Cardiac ventricle fibroblast (primary cell): ENCODE results near the gene SPHK2. TPM values are rescaled to one million over a fixed set of nuclear protein-coding genes. Genes with fewer than 3 reads are reported as not detected.

ENCODE experiments used
- total RNA-seq: library from RNA; depleted of rRNA; stranded (reverse); fragments of >200 nt; gene quantifications from 2 replicates; pipeline ENCODE4 v1.2.3, GENCODE V29; 2015

The SPHK2 gene, protein sequence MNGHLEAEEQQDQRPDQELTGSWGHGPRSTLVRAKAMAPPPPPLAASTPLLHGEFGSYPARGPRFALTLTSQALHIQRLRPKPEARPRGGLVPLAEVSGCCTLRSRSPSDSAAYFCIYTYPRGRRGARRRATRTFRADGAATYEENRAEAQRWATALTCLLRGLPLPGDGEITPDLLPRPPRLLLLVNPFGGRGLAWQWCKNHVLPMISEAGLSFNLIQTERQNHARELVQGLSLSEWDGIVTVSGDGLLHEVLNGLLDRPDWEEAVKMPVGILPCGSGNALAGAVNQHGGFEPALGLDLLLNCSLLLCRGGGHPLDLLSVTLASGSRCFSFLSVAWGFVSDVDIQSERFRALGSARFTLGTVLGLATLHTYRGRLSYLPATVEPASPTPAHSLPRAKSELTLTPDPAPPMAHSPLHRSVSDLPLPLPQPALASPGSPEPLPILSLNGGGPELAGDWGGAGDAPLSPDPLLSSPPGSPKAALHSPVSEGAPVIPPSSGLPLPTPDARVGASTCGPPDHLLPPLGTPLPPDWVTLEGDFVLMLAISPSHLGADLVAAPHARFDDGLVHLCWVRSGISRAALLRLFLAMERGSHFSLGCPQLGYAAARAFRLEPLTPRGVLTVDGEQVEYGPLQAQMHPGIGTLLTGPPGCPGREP
- 11.5 and 14.0 TPM in 2 replicates for total RNA-seq

GRCh38 chr19:48618916-48619691 is at the start of gene SPHK2, which contains the start of gene RPL18:
TSS of gene SPHK2 (plus strand) at chr19:48619506. CDS start at chr19:48620515, 1,009 bp downstream.
TSS of gene RPL18 (minus strand) at chr19:48619178. CDS start at chr19:48619143, 35 bp downstream.

DNA sequence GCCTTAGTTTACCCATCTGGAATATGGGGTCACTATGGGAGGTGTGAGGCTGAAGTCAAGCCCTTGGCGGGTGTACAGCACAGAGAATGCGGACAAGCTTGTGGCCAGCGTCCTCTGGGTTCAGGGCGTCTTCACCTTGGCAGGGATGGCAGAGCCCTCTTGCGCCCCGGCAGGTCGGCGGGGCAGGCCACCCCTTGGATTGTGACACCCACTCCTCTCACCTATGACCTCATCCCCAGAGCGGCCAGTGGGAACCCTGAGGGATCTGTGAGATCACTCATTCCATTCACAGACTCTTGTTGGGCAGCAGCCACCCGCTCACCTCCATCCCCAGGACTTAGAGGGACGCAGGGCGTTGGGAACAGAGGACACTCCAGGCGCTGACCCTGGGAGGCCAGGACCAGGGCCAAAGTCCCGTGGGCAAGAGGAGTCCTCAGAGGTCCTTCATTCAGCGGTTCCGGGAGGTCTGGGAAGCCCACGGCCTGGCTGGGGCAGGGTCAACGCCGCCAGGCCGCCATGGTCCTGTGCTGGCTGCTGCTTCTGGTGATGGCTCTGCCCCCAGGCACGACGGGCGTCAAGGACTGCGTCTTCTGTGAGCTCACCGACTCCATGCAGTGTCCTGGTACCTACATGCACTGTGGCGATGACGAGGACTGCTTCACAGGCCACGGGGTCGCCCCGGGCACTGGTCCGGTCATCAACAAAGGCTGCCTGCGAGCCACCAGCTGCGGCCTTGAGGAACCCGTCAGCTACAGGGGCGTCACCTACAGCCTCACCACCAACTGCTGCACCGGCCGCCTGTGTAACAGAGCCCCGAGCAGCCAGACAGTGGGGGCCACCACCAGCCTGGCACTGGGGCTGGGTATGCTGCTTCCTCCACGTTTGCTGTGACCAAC is 12.6 kb upstream of the SPHK2 start, which contains the start of gene SPACA4:
Gene SPACA4 (plus strand): TSS at position 280 of the 896 bp plus-strand sequence. CDS start 237 bp downstream, at position 517.

DNA sequence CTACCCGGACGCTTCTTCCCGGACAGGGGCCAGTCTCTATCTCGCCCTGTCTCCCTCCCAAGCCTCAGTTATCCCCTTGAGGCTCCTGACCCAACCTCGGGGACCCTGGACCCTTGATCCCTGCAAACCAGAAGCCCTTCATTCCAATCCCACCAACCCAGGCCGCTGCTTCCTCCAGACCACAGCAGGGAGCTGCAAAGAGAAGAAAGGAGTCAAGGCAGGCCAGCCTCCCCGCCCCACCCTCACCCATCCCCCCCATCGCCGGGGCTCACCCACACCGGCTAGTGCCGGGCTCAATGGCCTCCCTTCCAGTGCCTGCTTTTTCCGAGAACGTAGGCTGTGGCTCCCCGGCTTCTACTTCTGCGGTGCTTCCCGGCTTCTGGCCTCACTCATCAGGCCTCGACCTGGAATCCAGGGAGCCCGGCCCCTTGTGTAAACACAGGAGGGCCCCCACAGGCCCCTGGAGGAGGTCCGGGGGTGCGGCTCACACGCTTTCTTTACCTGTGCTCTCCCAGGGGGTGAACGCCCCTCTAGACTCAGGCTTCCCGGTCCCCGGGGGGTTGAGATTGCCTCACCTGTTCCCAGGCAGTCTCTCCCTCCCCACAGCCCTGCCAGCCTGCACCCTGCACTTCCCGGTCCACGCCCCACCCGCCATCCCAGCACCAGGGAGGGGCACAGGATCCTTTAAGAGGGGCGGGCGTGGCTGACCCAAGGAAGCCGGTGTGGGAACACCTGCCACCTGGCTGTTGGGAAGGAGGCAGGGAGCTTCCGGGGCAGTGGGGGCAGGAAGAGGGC is 4.7 kb upstream of the SPHK2 start, which contains the start of gene FAM83E:
Gene FAM83E (minus strand): TSS at position 641 of the 795 bp plus-strand sequence. CDS start 1,704 bp downstream, outside the sequence.

DNA sequence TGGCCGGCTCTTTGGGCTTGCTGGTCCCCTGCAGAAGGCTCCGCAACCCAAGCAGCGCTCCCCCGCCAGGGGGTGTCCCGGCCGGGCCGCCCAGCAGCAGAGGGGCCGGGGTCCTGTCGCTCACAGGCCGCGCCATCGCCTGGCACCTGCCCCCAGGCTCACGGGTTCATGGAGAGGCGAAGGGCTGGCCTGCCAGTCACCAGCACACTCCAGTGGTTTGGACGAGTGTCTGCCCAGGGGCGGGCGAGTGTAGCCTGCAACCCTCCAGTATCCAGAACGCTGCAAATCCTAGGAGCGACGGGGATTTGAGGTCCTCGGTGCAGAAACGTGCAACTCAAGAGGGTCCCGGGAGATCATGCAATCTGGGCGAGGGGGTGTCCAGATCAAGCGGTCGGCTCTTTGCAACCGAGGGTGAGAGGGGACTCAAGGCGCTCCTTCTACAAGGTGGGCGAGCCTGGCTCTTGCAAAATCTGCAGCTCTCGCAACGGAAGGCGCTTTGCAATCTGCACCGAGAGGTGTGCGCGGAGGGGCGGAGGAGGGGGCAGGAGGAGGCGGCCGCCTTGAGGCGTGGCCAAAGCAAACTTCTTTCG is 17.6 kb downstream of the SPHK2 start, which contains the start of gene DBP:
Gene DBP (minus strand): TSS at position 521 of the 590 bp plus-strand sequence. CDS start 385 bp downstream, at position 136.

GRCh38 chr19:48646001-48646721 is 26.9 kb downstream of the SPHK2 start, which contains the start of gene CA11:
TSS of gene CA11 (minus strand) at chr19:48646187. CDS start at chr19:48645632, 555 bp downstream.

GRCh38 chr19:48672994-48673393 is 53.7 kb downstream of the SPHK2 start, which contains the start of gene NTN5:
TSS of gene NTN5 (minus strand) at chr19:48673017. CDS start at chr19:48670986, 2,031 bp downstream.

Other genes starting within 250 kb of the SPHK2 start
- gene KDELR1, start 228.0 kb upstream of the SPHK2 start, total RNA-seq, result 192 and 204 TPM in 2 replicates
- 2.1 and 2.4 TPM in 2 replicates for gene GRIN2D, start 225.8 kb upstream of the SPHK2 start, total RNA-seq
- gene GRWD1, start 173.5 kb upstream of the SPHK2 start, total RNA-seq, result 26.4 and 35.5 TPM in 2 replicates
- gene KCNJ14, start 163.9 kb upstream of the SPHK2 start, total RNA-seq, result 1.1 and 1.3 TPM in 2 replicates
- 20.3 and 57.3 TPM in 2 replicates for gene CYTH2, start 150.1 kb upstream of the SPHK2 start, total RNA-seq
- gene LMTK3, start 107.7 kb upstream of the SPHK2 start, total RNA-seq, result not detected in 2 replicates
- not detected in 2 replicates for gene SULT2B1, start 67.3 kb upstream of the SPHK2 start, total RNA-seq
- not detected in 2 replicates for gene SPACA4, start 12.8 kb upstream of the SPHK2 start, total RNA-seq
- not detected in 2 replicates for gene FAM83E, start 4.4 kb upstream of the SPHK2 start, total RNA-seq
- 2,209 and 2,294 TPM in 2 replicates for gene RPL18, start 328 bp upstream of the SPHK2 start, total RNA-seq
- gene DBP, start 17.9 kb downstream of the SPHK2 start, total RNA-seq, result 11.5 and 14.2 TPM in 2 replicates
- gene CA11, start 26.7 kb downstream of the SPHK2 start, total RNA-seq, result 1.3 and 2.5 TPM in 2 replicates
- gene NTN5, start 53.5 kb downstream of the SPHK2 start, total RNA-seq, result not detected in 2 replicates
- gene FUT2, start 76.5 kb downstream of the SPHK2 start, total RNA-seq, result not detected in 2 replicates
- 0.62 and 2.3 TPM in 2 replicates for gene MAMSTR, start 100.2 kb downstream of the SPHK2 start, total RNA-seq
- 3.7 and 4.1 TPM in 2 replicates for gene RASIP1, start 121.1 kb downstream of the SPHK2 start, total RNA-seq
- not detected in 2 replicates for gene IZUMO1, start 127.4 kb downstream of the SPHK2 start, total RNA-seq
- gene FUT1, start 133.1 kb downstream of the SPHK2 start, total RNA-seq, result 0.06 and 0.29 TPM in 2 replicates
- gene FGF21, start 136.0 kb downstream of the SPHK2 start, total RNA-seq, result not detected in 2 replicates
- 25.1 and 30.3 TPM in 2 replicates for gene BCAT2, start 191.5 kb downstream of the SPHK2 start, total RNA-seq
- 3.0 TPM in 1 of 2 replicates, not detected in the other for gene HSD17B14, start 217.0 kb downstream of the SPHK2 start, total RNA-seq
- 47.2 and 48.1 TPM in 2 replicates for gene PLEKHA4, start 249.1 kb downstream of the SPHK2 start, total RNA-seq